Astrocyte (in vitro differentiated cells and primary cell): ENCODE data around the gene APOL1.

ENCODE experiments used
- EZH2 ChIP-seq: IDR thresholded peaks from 2 replicates; pipeline ENCODE4 v1.6.1; 2012; ENCODE audit warnings: mild to moderate bottlenecking, low read length, inconsistent platforms; ENCODE audit not compliant: insufficient read depth
- TF ChIP-seq, protein P1 (sequence below): IDR thresholded peaks from 2 replicates; pipeline ENCODE4 v1.5.1; 2011; ENCODE audit warnings: low read depth, mild to moderate bottlenecking, inconsistent platforms, low read length, moderate library complexity; ENCODE audit not compliant: insufficient read depth

DNA sequence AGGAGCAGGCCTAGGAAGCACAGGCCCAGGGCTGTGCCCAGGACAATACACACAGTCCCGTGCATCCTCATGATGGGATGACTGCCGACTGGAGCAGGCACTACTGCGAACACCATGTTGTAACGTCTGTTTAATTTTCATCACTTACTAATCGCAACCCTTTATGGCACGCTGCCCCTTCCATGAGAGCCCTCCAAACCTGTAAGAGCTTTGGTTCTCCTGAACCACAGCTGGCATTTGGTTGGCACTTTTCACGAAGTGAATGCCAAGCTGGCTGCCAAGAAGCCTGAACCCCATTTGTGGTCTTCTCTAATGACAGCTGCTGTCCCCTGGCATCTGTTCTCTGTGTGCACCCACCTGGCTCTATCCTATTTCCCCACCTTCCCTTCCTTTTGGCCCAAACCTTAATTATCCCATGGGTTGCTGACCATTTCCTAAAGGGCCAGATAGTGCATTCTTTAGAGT is 36.5 kb downstream of the APOL1 start:
- TF ChIP-seq, protein P1, sequence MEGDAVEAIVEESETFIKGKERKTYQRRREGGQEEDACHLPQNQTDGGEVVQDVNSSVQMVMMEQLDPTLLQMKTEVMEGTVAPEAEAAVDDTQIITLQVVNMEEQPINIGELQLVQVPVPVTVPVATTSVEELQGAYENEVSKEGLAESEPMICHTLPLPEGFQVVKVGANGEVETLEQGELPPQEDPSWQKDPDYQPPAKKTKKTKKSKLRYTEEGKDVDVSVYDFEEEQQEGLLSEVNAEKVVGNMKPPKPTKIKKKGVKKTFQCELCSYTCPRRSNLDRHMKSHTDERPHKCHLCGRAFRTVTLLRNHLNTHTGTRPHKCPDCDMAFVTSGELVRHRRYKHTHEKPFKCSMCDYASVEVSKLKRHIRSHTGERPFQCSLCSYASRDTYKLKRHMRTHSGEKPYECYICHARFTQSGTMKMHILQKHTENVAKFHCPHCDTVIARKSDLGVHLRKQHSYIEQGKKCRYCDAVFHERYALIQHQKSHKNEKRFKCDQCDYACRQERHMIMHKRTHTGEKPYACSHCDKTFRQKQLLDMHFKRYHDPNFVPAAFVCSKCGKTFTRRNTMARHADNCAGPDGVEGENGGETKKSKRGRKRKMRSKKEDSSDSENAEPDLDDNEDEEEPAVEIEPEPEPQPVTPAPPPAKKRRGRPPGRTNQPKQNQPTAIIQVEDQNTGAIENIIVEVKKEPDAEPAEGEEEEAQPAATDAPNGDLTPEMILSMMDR = no peak
- no peak for TF ChIP-seq EZH2
